ENCODE measurements around the gene COL16A1. TPM values are rescaled to one million over a fixed set of nuclear protein-coding genes. Genes with fewer than 3 reads are reported as not detected.

COL16A1 gene
- total and polyA plus RNA-seq, 2 of the 13 experiments (the other 11 are each of a cell fraction or from before 2014, with no cell fraction given): 4.3 to 12.2 TPM

GRCh38 chr1:31691951-31692350 lies 11.9 kb downstream of the COL16A1 start:
- Histone ChIP-seq H3K4me1 (ENCODE audit: insufficient read depth, low read length) (no peaks in the 10 kb centered on the region), H3K4me2 (ENCODE audit: low read depth, low read length) (no peak overlapping the region), H3K27ac (ENCODE audit: extremely low read length, insufficient read depth, low read length) (no peak overlapping the region), H3K9ac (ENCODE audit: insufficient read depth, low read depth, low read length) (no peak overlapping the region), H3K4me3 (replicated peaks in 1 of 3; ENCODE audit: insufficient read depth in 1 of 3, low read depth in 2 of 3, low read length in 3 of 3) (no peak overlapping the region), H3K36me3 (replicated peaks in 1 of 2; ENCODE audit: control insufficient read depth in 1 of 2, insufficient read depth in 2 of 2, low read length in 2 of 2) (no peaks in the 10 kb centered on the region; a peak in 1 of 5 replicates), H3K79me2 (ENCODE audit: insufficient read depth, low read length) (no peaks in the 10 kb centered on the region), H2AFZ (ENCODE audit: low read length) (no peak overlapping the region), H3K9me3 (ENCODE audit: low read length) (no peaks in the 10 kb centered on the region), H4K20me1 (ENCODE audit: insufficient read depth, low read length) (no peaks in the 10 kb centered on the region), H3K27me3 (ENCODE audit: control insufficient read depth in 1 of 2, insufficient read depth in 2 of 2, low read length in 2 of 2) (no peaks in the 10 kb centered on the region)
- FAIRE-seq (no peak), ATAC-seq (no peak; the same call in 2 of the 3 replicates), DNase-seq (ENCODE audit: low spot score) (no peak)
- CTCF ChIA-PET (ENCODE audit: low intra/inter-chr PET ratio, low total read pairs): no interaction called here
- POLR2A ChIA-PET: interaction anchor here (2.6 kb wide), 1 partner anchor 13 kb away, joined by 9 read pairs; the partner anchor contains the start of gene COL16A1
- 92% methylated on average over 10 of the region's 11 CpGs for WGBS (ENCODE audit: low lambda C conversion rate)
- BruUV-seq (replicated peaks): no TSS peak
- TF ChIP-seq ZNF281 (CRISPR knock-in tag; IDR thresholded peaks at IDR 0.05; ENCODE audit: borderline replicate concordance) (no peak), CTCF (CRISPR knock-in tag; IDR thresholded peaks at IDR 0.05) (peak; percentile 23; the same call in 1 of the 2 replicates)
- in situ Hi-C loops (cut with HindIII; ENCODE audit: extremely low pct_ligation_motif_present, low pct_unique_long_range_greater_than_20kb): no loop called here
- intact Hi-C loops (cut with micrococcal nuclease; ENCODE audit: unreplicated experiment): no loop called here

GRCh38 chr1:31691446-31691845 lies 12.4 kb downstream of the COL16A1 start:
- H3K27ac ChIP-seq (ENCODE audit: extremely low read length, insufficient read depth, low read length): no peak overlapping the region
- no peaks in the 10 kb centered on the region for H3K9me3 ChIP-seq (ENCODE audit: low read length)
- ATAC-seq (no peak), FAIRE-seq (no peak), DNase-seq (ENCODE audit: low spot score) (no peak)
- WGBS (ENCODE audit: low lambda C conversion rate): no CpG with 5 or more reads among the region's 4 CpGs
- no peaks in the 10 kb centered on the region for H3K79me2 ChIP-seq (ENCODE audit: insufficient read depth, low read length)
- in situ Hi-C loops (cut with HindIII; ENCODE audit: extremely low pct_ligation_motif_present, low pct_unique_long_range_greater_than_20kb): no loop called here
- no peak for TF ChIP-seq ZNF589 (CRISPR knock-in tag; conservative IDR thresholded peaks at IDR 0.05)
- TF ChIP-seq HNRNPL (IDR thresholded peaks at IDR 0.05; ENCODE audit: low read depth, low read length): peak; percentile 55; the same call in 1 of the 2 replicates
- TF ChIP-seq ZBTB34 (CRISPR knock-in tag; IDR thresholded peaks at IDR 0.05): no peak
- no peak for TF ChIP-seq GFI1 (CRISPR knock-in tag; IDR thresholded peaks at IDR 0.05; ENCODE audit: borderline replicate concordance)
- H3K4me1 ChIP-seq (ENCODE audit: insufficient read depth, low read length): no peaks in the 10 kb centered on the region
- intact Hi-C loops (cut with micrococcal nuclease; ENCODE audit: unreplicated experiment): no loop called here
- no peak overlapping the region for H3K9ac ChIP-seq (ENCODE audit: insufficient read depth, low read depth, low read length)
- no peak overlapping the region for H3K4me3 ChIP-seq (replicated peaks in 1 of 3; ENCODE audit: insufficient read depth in 1 of 3, low read depth in 2 of 3, low read length in 3 of 3)
- H3K4me2 ChIP-seq (ENCODE audit: low read depth, low read length): no peak overlapping the region
- BruUV-seq (replicated peaks): no TSS peak
- no peaks in the 10 kb centered on the region for H3K27me3 ChIP-seq (ENCODE audit: control insufficient read depth in 1 of 2, insufficient read depth in 2 of 2, low read length in 2 of 2)
- no peaks in the 10 kb centered on the region for H4K20me1 ChIP-seq (ENCODE audit: insufficient read depth, low read length)
- ChIA-PET CTCF (ENCODE audit: low intra/inter-chr PET ratio, low total read pairs) (no interaction called here), POLR2A (interaction anchor here (2.6 kb wide), 1 partner anchor 13 kb away, joined by 9 read pairs; the partner anchor contains the start of gene COL16A1)
- H2AFZ ChIP-seq (ENCODE audit: low read length): no peak overlapping the region
- no peaks in the 10 kb centered on the region for H3K36me3 ChIP-seq (replicated peaks in 1 of 2; ENCODE audit: control insufficient read depth in 1 of 2, insufficient read depth in 2 of 2, low read length in 2 of 2)
